HG03108 (cell line): ENCODE measurements around the gene PNKP.

ENCODE experiments used
- ATAC-seq: cut with Tn5 transposase; IDR thresholded peaks from one replicate; pipeline ENCODE4 v1.9.1; 2021; ENCODE audit warnings: moderate library complexity; ENCODE audit not compliant: unreplicated experiment

Gene PNKP

GRCh38 chr19:49847731-49848696, 19.4 kb downstream of the PNKP start:
- no peak for ATAC-seq

- no peak for ATAC-seq
These were observed 21.0 kb downstream of the PNKP start for GRCh38 chr19:49846408-49846807.

GRCh38 chr19:49845414-49845813, 22.0 kb downstream of the PNKP start:
- no peak for ATAC-seq

- ATAC-seq, result no peak
These were observed 23.0 kb downstream of the PNKP start for GRCh38 chr19:49844138-49845095.

- ATAC-seq, result no peak
These were observed 24.1 kb downstream of the PNKP start for GRCh38 chr19:49843265-49843664.

GRCh38 chr19:49840736-49841249, 26.6 kb downstream of the PNKP start:
- ATAC-seq, result no peak

- no peak for ATAC-seq
These were observed 27.1 kb downstream of the PNKP start for GRCh38 chr19:49840321-49840720.

GRCh38 chr19:49839713-49840112, 27.7 kb downstream of the PNKP start:
- ATAC-seq, result no peak

- ATAC-seq, result no peak
These were observed 28.3 kb downstream of the PNKP start for GRCh38 chr19:49838885-49839588.

GRCh38 chr19:49837425-49837824, 30.0 kb downstream of the PNKP start:
- ATAC-seq, result no peak

- ATAC-seq, result no peak
These were observed 30.4 kb downstream of the PNKP start for GRCh38 chr19:49837009-49837310.

GRCh38 chr19:49836176-49837008, 31.0 kb downstream of the PNKP start:
- ATAC-seq, result no peak

- ATAC-seq, result no peak
These were observed 31.8 kb downstream of the PNKP start for GRCh38 chr19:49835562-49835961.

- ATAC-seq, result no peak
These were observed 33.8 kb downstream of the PNKP start for GRCh38 chr19:49833599-49833998.

GRCh38 chr19:49832556-49832955, 34.8 kb downstream of the PNKP start:
- no peak for ATAC-seq

- ATAC-seq, result no peak
These were observed 35.8 kb downstream of the PNKP start for GRCh38 chr19:49831592-49831991.

GRCh38 chr19:49830766-49831165, 36.6 kb downstream of the PNKP start:
- no peak for ATAC-seq

GRCh38 chr19:49829721-49830120, 37.7 kb downstream of the PNKP start:
- no peak for ATAC-seq

GRCh38 chr19:49829200-49829599, 38.2 kb downstream of the PNKP start:
- ATAC-seq, result no peak

- ATAC-seq, result no peak
These were observed 40.3 kb downstream of the PNKP start for GRCh38 chr19:49827034-49827433.
